ENCODE results near the gene FASN.

GRCh38 chr17:82029990-82030469, 68.0 kb downstream of the FASN start:
- no peak for TF ChIP-seq POLR2AphosphoS5 (IDR thresholded peaks at IDR 0.05; ENCODE audit: low read depth, low read length)
- TF ChIP-seq CTCF (IDR thresholded peaks at IDR 0.05), result no peak
- no peak for TF ChIP-seq TCF7L2 (IDR thresholded peaks at IDR 0.05; ENCODE audit: low read depth, low read length)

Data from Panc1 (cell line).